Measurements from ENCODE around the gene MCRIP1.

Gene MCRIP1

DNA sequence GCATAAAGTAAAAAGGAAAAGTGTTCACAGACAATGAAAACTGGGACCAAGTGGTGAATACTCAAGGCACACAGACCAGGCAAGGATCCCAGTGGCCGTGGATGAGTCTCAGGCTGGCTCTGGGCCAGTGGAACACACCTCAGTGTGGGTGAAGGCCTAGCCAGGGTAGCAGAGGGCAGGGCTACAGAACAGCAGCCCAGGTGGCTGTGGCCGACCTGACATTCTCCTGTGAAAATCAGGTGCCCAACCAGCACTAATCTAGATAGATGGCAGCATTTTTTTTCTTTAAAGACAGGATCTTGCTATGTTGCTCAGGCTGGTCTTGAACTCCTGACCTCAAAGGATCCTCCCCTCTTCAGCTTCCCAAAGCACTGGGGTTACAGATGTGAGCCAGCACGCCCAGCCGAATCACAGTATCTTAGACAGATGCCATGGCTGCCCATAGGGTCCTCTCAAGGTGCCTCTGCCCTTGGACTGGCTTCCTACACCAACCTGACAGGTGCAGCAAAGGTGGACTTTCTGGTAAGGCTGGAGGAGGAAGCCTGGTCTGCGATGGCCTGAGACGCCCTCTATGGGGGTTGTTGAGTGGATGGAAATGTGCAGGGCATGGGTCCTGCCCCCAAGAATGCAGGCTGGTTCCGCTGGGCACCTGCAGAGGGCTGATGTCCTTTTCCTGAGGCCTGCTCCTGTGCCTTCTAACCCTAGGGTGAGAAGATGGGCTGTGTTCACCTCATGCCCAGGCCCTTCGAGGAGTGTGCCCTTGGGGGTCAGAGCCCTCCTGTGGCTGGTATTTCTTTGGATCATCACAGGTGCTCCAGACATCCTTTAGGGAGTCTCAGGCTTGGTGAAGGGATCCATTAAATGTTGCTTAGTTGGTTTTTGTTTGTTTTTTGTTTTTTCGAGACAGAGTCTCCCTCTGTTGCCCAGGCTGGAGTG is 31.0 kb upstream of the MCRIP1 start:
- Histone ChIP-seq H3K4me1 (ENCODE audit: low read length) (peaks cover 30% of the 10 kb centered on the region), H3K79me2 (ENCODE audit: low read length) (peaks cover 52% of the 10 kb centered on the region), H3K27me3 (ENCODE audit: low read depth, low read length) (no peaks in the 10 kb centered on the region), H3K27ac (ENCODE audit: low read length) (no peak overlapping the region), H4K20me1 (ENCODE audit: insufficient read depth, low read length) (peaks cover 19% of the 10 kb centered on the region; the same call in 1 of the 2 replicates), H3K4me3 (ENCODE audit: low read length) (no peak overlapping the region), H3K9me3 (ENCODE audit: insufficient read depth, low read length) (no peaks in the 10 kb centered on the region), H3K9ac (ENCODE audit: low read length) (no peak overlapping the region), H3K36me3 (replicated peaks; ENCODE audit: low read depth, low read length) (peaks cover 37% of the 10 kb centered on the region), H2AFZ (ENCODE audit: low read depth, low read length) (no peak overlapping the region), H3K4me2 (ENCODE audit: low read length) (no peak overlapping the region)
- TF ChIP-seq, protein P1, sequence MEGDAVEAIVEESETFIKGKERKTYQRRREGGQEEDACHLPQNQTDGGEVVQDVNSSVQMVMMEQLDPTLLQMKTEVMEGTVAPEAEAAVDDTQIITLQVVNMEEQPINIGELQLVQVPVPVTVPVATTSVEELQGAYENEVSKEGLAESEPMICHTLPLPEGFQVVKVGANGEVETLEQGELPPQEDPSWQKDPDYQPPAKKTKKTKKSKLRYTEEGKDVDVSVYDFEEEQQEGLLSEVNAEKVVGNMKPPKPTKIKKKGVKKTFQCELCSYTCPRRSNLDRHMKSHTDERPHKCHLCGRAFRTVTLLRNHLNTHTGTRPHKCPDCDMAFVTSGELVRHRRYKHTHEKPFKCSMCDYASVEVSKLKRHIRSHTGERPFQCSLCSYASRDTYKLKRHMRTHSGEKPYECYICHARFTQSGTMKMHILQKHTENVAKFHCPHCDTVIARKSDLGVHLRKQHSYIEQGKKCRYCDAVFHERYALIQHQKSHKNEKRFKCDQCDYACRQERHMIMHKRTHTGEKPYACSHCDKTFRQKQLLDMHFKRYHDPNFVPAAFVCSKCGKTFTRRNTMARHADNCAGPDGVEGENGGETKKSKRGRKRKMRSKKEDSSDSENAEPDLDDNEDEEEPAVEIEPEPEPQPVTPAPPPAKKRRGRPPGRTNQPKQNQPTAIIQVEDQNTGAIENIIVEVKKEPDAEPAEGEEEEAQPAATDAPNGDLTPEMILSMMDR (IDR thresholded peaks at IDR 0.05; ENCODE audit: low read depth, low read length): no peak
- TF ChIP-seq EZH2phosphoT487 (IDR thresholded peaks at IDR 0.05; ENCODE audit: low read depth): no peak

DNA sequence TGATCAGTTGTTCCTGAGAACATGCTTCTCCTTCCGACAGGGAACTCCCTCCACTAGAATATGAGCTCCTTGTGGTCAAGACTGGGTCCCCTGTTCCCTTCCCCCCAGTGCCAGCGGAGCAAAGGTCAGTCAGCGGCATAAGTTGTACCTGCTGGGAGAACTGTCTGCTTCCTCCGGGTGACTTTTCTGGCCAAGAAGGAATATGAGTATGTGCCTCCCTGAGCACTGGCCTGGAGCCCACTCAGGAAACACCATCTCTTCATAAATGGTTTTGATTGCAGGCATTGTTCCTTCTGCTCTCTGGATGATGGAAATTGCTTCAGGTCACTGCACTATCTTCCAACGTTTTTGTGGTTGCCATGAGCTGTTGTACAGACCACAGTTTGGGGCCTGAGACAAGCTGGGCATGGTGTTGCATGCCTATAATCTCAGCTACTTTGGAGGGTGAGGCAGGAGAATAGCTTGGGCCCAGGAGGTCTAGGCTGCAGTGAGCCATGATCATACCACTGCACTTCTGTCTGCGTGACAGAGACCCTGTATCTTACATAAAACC is 30.1 kb upstream of the MCRIP1 start:
- no peaks in the 10 kb centered on the region for H3K9me3 ChIP-seq (ENCODE audit: insufficient read depth, low read length)
- no peak overlapping the region for H3K9ac ChIP-seq (ENCODE audit: low read length)
- H3K79me2 ChIP-seq (ENCODE audit: low read length): peaks cover 57% of the 10 kb centered on the region
- no peak overlapping the region for H3K4me2 ChIP-seq (ENCODE audit: low read length)
- peaks cover 34% of the 10 kb centered on the region for H3K4me1 ChIP-seq (ENCODE audit: low read length)
- no peak for TF ChIP-seq EZH2phosphoT487 (IDR thresholded peaks at IDR 0.05; ENCODE audit: low read depth)
- TF ChIP-seq, protein P1 (IDR thresholded peaks at IDR 0.05; ENCODE audit: low read depth, low read length): no peak
- H3K27me3 ChIP-seq (ENCODE audit: low read depth, low read length): no peaks in the 10 kb centered on the region
- H2AFZ ChIP-seq (ENCODE audit: low read depth, low read length): no peak overlapping the region
- peaks cover 19% of the 10 kb centered on the region for H4K20me1 ChIP-seq (ENCODE audit: insufficient read depth, low read length)
- no peak overlapping the region for H3K27ac ChIP-seq (ENCODE audit: low read length)
- H3K36me3 ChIP-seq (replicated peaks; ENCODE audit: low read depth, low read length): peaks cover 39% of the 10 kb centered on the region
- no peak overlapping the region for H3K4me3 ChIP-seq (ENCODE audit: low read length)

DNA sequence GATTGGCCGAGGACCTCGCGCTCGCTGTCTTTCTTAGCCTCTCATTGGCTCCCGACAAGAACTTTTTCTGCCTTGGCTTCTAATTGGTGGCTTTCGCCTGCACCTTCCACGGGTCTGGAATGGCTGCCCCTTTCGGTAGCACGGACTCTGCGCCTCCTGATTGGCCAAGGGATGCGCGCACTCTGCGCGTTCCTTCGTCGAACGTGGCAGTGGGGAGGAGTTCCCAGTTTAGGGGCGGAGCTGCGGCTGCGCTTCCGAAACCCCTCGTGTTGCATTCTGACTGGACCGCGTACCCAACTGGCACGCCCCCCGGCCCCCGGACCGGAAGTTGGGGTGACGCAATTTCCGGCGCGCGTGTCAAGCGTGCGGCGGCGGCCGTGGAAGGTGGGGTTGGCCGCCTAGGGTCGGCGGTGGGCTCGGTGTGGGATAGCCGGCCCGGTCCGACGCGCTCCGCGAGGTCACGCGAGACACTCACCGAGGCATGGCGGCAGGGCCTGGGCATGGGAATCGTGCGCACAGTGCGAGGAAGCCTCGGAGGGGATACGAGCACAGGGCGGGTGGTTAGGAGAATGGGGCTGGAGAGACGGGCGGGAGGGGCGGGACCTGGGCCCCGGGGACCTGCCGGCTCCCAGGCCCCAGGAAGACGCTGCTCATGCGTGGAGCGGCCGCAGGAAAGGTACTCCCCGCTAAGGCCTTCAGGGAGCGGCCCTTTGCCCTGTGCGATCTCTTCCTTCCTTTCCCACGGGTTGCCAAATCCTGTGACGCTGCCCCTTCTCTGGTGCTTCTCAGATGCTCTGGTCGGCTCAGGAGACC is 27.9 kb upstream of the MCRIP1 start:
- peaks cover 23% of the 10 kb centered on the region for H4K20me1 ChIP-seq (ENCODE audit: insufficient read depth, low read length)
- H3K9me3 ChIP-seq (ENCODE audit: insufficient read depth, low read length): no peaks in the 10 kb centered on the region
- peak overlapping the region; percentile 91 for H3K4me3 ChIP-seq (ENCODE audit: low read length)
- peak overlapping the region; percentile 61 for H3K27ac ChIP-seq (ENCODE audit: low read length)
- H3K9ac ChIP-seq (ENCODE audit: low read length): peak overlapping the region; percentile 82
- peaks cover 23% of the 10 kb centered on the region for H3K4me1 ChIP-seq (ENCODE audit: low read length)
- H3K79me2 ChIP-seq (ENCODE audit: low read length): peaks cover 78% of the 10 kb centered on the region
- H3K4me2 ChIP-seq (ENCODE audit: low read length): peak overlapping the region; percentile 76
- H2AFZ ChIP-seq (ENCODE audit: low read depth, low read length): no peak overlapping the region
- TF ChIP-seq, protein P1 (IDR thresholded peaks at IDR 0.05; ENCODE audit: low read depth, low read length): no peak
- no peak for TF ChIP-seq EZH2phosphoT487 (IDR thresholded peaks at IDR 0.05; ENCODE audit: low read depth)
- peaks cover 42% of the 10 kb centered on the region for H3K36me3 ChIP-seq (replicated peaks; ENCODE audit: low read depth, low read length)
- no peaks in the 10 kb centered on the region for H3K27me3 ChIP-seq (ENCODE audit: low read depth, low read length)

Data from OCI-LY3 (cell line).